Mesothelial cell of epicardium (in vitro differentiated cells): ENCODE results near the gene EEF1B2. TPM values are rescaled to one million over a fixed set of nuclear protein-coding genes. Genes with fewer than 3 reads are reported as not detected.

ENCODE experiments used
- DNase-seq, 2 experiments: peaks; one replicate each; pipeline ENCODE4 v3.0.0; 2021; ENCODE audit warnings: low spot score in 2 of 2; ENCODE audit not compliant: unreplicated experiment in 2 of 2
- H3K27ac Mint-ChIP-seq: 2 replicates; pipeline ENCODE4 v1.8.0; 2021; ENCODE audit warnings: mixed read lengths
- H3K27me3 Mint-ChIP-seq: 2 replicates; pipeline ENCODE4 v1.8.0; 2021; ENCODE audit warnings: low read depth, mixed read lengths
- H3K36me3 Mint-ChIP-seq: 2 replicates; pipeline ENCODE4 v1.8.0; 2021; ENCODE audit warnings: mixed read lengths
- H3K4me1 Mint-ChIP-seq: 2 replicates; pipeline ENCODE4 v1.8.0; 2021; ENCODE audit warnings: mixed read lengths
- H3K4me3 Mint-ChIP-seq: 2 replicates; pipeline ENCODE4 v1.8.0; 2021; ENCODE audit warnings: mild to moderate bottlenecking, moderate library complexity, mixed read lengths
- H3K9me3 Mint-ChIP-seq: 2 replicates; pipeline ENCODE4 v1.8.0; 2021; ENCODE audit warnings: mixed read lengths
- total RNA-seq: library from RNA; stranded (reverse); gene quantifications from 3 replicates; pipeline ENCODE4 v1.2.1, GENCODE V29; 2021
- TF ChIP-seq, protein P1 (sequence below): fragments of 200-600 bp; sonication (generic); IDR thresholded peaks from one replicate; pipeline ENCODE4 v1.5.0; 2021; ENCODE audit warnings: antibody characterized with exemption; ENCODE audit not compliant: unreplicated experiment

Gene EEF1B2
- total RNA-seq, 1 donor from 2014 or later = 483 TPM

DNA sequence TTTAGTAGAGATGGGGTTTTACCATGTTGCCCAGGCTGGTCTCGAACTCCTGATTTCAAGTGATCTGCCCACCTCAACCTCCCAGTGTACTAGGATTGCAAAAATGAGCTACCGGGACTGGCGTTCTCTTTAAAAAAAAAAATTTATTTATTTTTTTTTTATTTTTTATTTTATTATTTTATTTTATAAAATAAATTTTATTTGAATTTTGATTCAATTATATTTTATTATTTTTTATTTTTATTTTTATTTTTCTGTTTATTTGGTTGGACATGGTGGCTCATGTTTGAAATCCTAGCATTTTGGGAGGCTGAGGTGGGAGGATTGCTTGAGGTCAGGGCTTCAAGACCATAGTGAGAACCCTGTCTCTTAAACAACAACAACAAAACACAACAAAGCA lies 32.5 kb downstream of the EEF1B2 start:
- DNase-seq = no peak
- H3K4me3 Mint-ChIP-seq = no peak overlapping the region
- H3K4me1 Mint-ChIP-seq = no peaks in the 10 kb centered on the region
- H3K27ac Mint-ChIP-seq = no peak overlapping the region
- TF ChIP-seq, protein P1, sequence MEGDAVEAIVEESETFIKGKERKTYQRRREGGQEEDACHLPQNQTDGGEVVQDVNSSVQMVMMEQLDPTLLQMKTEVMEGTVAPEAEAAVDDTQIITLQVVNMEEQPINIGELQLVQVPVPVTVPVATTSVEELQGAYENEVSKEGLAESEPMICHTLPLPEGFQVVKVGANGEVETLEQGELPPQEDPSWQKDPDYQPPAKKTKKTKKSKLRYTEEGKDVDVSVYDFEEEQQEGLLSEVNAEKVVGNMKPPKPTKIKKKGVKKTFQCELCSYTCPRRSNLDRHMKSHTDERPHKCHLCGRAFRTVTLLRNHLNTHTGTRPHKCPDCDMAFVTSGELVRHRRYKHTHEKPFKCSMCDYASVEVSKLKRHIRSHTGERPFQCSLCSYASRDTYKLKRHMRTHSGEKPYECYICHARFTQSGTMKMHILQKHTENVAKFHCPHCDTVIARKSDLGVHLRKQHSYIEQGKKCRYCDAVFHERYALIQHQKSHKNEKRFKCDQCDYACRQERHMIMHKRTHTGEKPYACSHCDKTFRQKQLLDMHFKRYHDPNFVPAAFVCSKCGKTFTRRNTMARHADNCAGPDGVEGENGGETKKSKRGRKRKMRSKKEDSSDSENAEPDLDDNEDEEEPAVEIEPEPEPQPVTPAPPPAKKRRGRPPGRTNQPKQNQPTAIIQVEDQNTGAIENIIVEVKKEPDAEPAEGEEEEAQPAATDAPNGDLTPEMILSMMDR = no peak
- H3K9me3 Mint-ChIP-seq = no peaks in the 10 kb centered on the region
- H3K27me3 Mint-ChIP-seq = peaks cover 3% of the 10 kb centered on the region
- H3K36me3 Mint-ChIP-seq = no peaks in the 10 kb centered on the region

GRCh38 chr2:206193671-206194357 lies 34.1 kb downstream of the EEF1B2 start:
- H3K4me1 Mint-ChIP-seq = no peaks in the 10 kb centered on the region
- no peaks in the 10 kb centered on the region for H3K36me3 Mint-ChIP-seq
- H3K4me3 Mint-ChIP-seq = no peak overlapping the region
- TF ChIP-seq, protein P1 = no peak
- H3K27me3 Mint-ChIP-seq = peaks cover 3% of the 10 kb centered on the region
- H3K27ac Mint-ChIP-seq = no peak overlapping the region
- no peak for DNase-seq
- H3K9me3 Mint-ChIP-seq = no peaks in the 10 kb centered on the region

DNA sequence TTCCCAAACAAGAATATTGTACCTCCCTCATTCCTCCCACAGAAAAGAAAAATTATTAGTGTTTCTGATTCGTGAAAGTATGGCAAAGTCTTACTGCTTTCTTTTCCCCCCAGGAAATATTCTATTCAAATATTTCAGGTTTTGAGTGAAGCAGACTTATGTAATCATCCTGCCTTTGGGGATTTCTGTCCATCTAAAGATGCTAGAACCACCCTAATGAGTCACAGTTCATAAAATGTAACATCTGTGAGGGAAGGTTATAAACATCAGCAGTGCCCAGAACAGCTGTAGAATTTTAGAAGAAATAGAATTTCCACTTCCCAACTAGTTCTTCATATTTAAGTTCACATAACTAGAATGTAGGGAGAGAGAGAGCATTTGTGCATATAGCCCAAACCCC lies 39.0 kb downstream of the EEF1B2 start:
- no peaks in the 10 kb centered on the region for H3K4me1 Mint-ChIP-seq
- no peaks in the 10 kb centered on the region for H3K27me3 Mint-ChIP-seq
- H3K4me3 Mint-ChIP-seq = no peak overlapping the region
- H3K27ac Mint-ChIP-seq = no peak overlapping the region
- no peaks in the 10 kb centered on the region for H3K36me3 Mint-ChIP-seq
- DNase-seq = no peak
- no peaks in the 10 kb centered on the region for H3K9me3 Mint-ChIP-seq
- TF ChIP-seq, protein P1 = no peak

GRCh38 chr2:206201075-206201848 lies 41.6 kb downstream of the EEF1B2 start:
- peaks cover 4% of the 10 kb centered on the region for H3K4me1 Mint-ChIP-seq
- no peak overlapping the region for H3K4me3 Mint-ChIP-seq

DNA sequence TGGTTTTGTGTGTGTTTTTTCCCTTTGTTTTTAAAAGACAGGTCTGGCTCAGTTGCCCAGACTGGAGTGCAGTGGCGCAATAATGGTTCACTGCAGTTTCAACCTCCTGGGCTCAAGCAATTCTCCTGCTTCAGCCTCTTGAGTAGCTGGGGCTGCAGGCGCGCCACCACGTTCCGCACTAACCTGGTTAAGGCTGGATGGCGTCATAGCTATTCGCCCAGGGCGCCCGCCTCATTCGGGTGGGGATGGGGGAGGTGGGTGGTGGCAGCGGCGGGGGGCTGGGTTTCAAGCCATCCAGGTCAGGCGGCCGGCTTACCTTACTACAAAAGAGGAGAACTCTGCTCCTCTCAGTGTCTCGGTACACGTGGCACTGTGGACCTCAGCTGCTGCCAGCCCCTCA lies 42.8 kb downstream of the EEF1B2 start:
- no peaks in the 10 kb centered on the region for H3K27me3 Mint-ChIP-seq
- DNase-seq = no peak
- no peaks in the 10 kb centered on the region for H3K9me3 Mint-ChIP-seq
- H3K36me3 Mint-ChIP-seq = no peaks in the 10 kb centered on the region
- peaks cover 4% of the 10 kb centered on the region for H3K4me1 Mint-ChIP-seq
- no peak overlapping the region for H3K27ac Mint-ChIP-seq
- TF ChIP-seq, protein P1 = no peak
- H3K4me3 Mint-ChIP-seq = no peak overlapping the region

More at GRCh38 chr2:206201075-206201848, 41.6 kb downstream of the EEF1B2 start:
- H3K27me3 Mint-ChIP-seq = no peaks in the 10 kb centered on the region
- no peaks in the 10 kb centered on the region for H3K36me3 Mint-ChIP-seq
- TF ChIP-seq, protein P1 = no peak
- DNase-seq = no peak
- H3K9me3 Mint-ChIP-seq = no peaks in the 10 kb centered on the region
- no peak overlapping the region for H3K27ac Mint-ChIP-seq
